GM19467 (cell line): ENCODE measurements around the gene MEIS2.

Experiments
- ATAC-seq: cut with Tn5 transposase; IDR thresholded peaks from one replicate; pipeline ENCODE4 v1.9.1; 2021; ENCODE audit warnings: mild to moderate bottlenecking, moderate library complexity; ENCODE audit not compliant: unreplicated experiment

MEIS2 gene

GRCh38 chr15:36841193-36841592, 259.2 kb downstream of the MEIS2 start:
- ATAC-seq: no peak
